HG02798 (cell line): Measurements from ENCODE around the gene SMARCD3.

Experiments used
- ATAC-seq: cut with Tn5 transposase; IDR thresholded peaks from one replicate; pipeline ENCODE4 v1.9.1; 2021; ENCODE audit warnings: mild to moderate bottlenecking; ENCODE audit not compliant: unreplicated experiment, poor library complexity

SMARCD3 gene

DNA sequence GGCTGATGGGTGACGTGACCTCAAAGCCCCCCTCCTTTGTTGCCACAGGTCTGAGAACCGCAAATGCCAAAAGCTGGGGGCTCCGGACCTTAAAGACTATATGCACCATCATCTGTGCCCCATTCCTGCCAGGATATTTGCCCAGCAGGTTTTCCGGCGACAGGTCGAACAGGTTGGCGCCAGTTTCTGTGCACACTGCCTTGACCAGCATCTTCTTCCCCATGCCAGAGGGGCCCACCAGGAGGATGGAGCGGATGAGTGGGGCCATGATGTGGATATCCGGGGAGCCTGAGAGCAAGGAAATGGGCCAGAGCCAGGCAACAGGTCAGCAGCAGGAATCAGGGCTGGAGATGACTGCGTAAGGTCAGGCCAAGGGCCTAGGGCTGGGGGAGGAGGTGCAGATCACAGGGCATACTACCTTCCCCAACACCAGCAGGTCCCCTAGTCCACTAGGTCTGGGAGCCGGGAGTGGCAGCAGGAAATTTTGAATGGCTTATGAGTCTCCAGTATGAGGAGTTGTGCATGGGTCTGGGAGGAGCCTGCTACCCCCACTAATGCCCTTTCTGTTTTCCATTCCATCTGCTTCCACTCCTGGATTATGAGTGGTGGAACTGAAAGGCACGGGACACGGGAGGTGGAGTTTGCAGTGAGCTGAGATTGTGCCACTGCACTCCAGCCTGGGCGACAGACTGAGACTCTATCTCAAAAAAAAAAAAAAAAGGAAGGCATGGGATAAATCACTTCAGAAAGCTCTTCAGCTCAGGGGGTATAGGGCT is 55.1 kb downstream of the SMARCD3 start:
- ATAC-seq, result no peak

- ATAC-seq, result no peak
These were observed 56.4 kb downstream of the SMARCD3 start for GRCh38 chr7:151192002-151192539.

DNA sequence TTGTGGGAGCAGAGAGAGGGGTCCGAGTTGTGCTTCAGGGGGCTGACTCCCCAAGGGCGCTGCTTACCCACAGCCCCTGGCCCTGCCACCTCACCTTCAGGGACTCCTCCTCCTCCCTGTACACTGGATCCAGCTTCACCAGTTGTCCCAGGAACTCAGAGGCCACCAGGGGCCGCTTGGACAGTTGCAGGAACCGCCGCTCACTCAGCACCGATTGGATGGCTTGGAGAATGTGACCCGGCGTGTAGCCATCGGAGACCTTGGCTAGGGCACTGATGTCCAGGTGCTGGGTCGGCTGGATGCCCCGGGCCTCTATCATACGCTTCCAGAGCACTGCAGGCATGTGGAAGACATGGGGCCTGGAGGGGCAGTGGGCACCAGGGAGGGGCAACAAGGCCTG is 57.0 kb downstream of the SMARCD3 start:
- no peak for ATAC-seq

- no peak for ATAC-seq
These were observed 59.5 kb downstream of the SMARCD3 start for GRCh38 chr7:151189038-151189437.
